GM19467 (cell line): ENCODE data around the gene VPS8.
"Not testable (repeated sequence)": the region's sequence is repeated elsewhere in the genome, so short reads cannot be mapped to it uniquely, and the experiment has no call there.

ENCODE experiments used
- ATAC-seq: cut with Tn5 transposase; IDR thresholded peaks from one replicate; pipeline ENCODE4 v1.9.1; 2021; ENCODE audit warnings: mild to moderate bottlenecking, moderate library complexity; ENCODE audit not compliant: unreplicated experiment

VPS8 gene

DNA sequence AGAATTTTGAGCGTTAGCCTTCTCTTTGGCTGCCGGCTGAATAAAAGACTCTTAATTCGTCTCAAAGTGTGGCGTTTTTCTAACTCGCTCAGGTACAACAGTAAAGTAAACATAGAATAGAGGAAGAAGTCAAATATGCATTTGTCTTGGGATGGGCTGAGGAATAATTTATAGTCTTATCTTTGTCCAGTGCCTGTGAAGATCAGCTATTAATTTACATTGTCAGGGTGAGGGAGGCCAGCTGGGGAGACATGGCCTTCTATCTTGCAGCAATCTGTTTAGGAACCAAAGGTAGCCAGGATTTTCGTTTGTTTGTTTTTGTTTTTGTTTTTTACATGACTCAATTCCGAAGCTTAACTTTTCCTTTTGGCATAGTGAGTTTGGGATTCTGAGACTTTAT lies 100.2 kb downstream of the VPS8 start:
- no peak for ATAC-seq

DNA sequence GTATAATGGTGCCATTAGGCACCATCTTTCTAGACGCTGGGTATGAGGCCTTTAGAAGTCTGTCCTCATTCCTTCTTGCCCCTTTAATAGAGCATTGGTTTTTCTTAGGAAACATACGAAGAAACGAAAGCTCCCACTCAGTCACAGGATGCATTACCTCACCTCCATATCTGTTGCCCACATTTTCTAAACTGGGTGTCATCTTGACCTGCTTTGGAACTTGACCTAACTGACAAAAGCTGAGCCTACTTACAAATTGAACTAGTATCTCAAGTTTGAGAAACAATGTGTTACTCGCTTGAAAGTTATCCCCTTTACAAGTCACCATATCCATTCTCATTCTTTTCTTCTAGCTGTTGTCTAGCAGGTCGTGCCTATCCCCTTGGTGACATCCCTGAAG lies 102.7 kb downstream of the VPS8 start:
- ATAC-seq = no peak

DNA sequence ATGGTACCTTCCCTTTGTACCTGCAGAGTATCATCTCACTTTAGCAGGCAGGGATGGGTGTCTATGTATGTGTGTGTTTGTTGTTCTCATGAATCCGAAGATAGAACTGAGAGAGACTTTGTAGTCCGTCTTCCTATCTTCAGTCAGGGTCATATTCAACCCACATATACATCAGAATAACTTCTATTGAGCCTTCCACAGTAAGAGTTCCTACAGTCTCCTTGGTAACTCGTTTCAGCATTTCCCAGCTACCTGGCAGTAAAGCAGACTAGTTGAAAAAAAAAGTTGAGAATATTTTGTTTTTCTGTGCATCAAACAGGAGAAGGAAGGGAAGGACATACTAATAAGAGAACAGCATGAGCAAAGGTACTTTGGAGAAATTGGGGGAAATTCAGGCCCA lies 106.8 kb downstream of the VPS8 start:
- ATAC-seq = no peak

DNA sequence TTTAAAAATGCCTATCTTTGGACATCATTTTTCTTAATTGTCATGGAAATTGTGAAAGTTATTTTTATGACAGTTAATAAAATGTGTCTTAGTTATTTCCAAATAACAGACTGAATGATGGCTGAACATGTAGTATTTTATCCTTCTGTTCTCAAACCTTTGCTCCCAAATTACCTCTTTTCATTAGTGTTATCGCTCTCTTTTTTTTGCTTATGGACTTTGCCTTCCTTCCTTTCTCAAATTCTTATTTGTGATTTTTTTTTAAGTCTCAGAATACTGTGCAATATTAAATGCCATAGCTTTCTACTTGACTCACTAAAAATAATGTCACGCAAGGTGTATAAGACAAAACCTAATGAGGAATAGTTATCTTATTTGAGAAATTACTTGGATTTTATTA lies 107.7 kb downstream of the VPS8 start:
- no peak for ATAC-seq

DNA sequence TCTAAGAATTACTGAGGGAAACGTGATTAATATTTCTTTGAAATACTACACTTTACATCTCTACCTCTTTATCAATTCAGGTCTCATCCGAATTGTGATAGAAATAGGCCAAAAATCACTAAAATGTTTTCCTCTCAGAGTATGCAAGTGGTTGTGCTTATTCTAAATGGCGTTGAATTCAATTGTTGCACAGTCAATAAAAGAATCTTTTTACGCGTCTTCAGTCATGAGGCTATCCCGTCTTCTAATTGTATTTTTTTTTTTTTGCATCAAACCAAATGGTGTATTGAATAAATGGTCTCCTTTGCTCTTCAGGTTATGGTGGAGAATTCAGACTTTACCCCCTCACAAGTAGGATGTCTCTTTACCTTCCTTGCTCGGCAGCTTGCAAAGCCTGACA lies 112.6 kb downstream of the VPS8 start:
- ATAC-seq = no peak

DNA sequence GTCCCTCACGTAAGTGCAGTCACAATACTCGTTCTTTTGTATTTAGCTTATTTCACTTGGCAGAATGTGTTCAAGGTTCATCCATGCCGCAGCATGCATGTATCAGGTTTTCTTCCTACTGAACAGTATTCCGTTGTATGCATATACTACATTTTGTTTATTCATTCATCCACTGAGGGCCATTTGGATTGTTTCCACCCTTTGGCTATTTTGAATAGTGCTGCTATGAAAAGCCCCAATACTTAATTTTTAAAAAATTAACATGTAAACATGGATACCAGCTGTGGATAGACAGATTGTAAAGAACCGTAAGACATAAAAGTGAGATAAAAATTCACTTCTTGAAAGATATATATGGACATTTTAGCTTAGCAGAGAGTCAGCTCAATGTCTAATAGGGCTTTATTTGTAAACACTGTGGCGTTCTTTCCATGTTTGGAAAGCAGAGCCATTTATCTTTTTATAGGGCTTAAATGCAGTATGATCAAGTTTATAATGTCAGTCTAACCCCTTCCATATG lies 115.9 kb downstream of the VPS8 start:
- ATAC-seq = no peak

DNA sequence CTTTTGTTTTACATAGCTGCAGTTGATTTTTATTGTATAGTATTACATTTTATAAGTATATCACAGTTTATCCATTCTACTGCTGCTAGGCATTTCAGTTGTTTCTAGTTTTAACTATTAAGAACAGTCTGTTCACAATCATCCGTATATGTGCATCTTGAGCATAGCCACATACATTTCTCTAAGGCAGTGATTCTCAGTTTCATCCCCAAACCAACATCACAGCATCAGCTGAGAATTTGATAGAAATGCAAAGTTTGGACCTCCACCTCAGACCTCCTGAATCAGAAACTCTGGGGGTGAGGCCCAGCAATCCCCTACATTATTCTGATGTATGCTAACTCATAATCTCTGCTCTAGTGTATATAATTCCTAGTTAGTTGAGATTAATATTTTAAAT lies 120.8 kb downstream of the VPS8 start:
- ATAC-seq = no peak

DNA sequence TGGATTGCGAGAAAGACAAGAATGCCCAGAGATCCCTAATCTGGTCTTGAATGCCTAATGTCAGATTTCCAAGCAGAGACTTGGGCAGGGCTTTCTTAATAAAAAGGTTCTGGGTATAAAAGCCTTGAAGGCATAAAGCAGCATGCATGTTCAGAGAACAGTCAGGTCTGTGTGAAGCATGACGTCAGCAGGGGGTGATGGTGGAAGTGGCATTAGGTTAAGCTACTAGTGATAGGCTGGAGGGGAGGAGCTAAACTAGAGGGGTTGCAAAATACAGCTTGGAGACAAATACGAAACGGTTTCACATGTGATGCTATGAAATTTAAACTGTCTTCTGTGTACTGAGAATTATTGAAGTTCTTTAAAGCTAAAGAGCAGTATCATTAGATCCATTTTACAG lies 125.6 kb downstream of the VPS8 start:
- ATAC-seq = no peak

DNA sequence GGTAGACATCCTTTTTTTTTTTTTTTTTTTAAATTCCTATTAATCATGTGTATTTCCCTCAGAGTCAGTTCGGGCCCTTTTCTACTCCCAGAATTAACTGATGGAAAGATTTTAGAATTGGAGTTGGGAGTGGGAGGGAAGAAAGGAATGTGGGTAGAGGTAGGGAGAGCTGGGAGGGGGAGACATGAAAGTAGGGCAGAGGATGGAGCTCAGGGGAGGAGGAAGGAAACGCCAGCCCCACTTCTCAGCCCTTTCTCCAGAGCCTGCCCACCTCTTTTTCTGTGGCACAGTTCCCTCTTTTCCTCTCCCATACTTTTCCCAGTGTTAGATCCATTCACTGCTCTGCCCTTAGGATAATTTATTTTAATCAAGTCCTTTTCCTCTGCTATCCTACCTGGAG lies 129.4 kb downstream of the VPS8 start:
- no peak for ATAC-seq

DNA sequence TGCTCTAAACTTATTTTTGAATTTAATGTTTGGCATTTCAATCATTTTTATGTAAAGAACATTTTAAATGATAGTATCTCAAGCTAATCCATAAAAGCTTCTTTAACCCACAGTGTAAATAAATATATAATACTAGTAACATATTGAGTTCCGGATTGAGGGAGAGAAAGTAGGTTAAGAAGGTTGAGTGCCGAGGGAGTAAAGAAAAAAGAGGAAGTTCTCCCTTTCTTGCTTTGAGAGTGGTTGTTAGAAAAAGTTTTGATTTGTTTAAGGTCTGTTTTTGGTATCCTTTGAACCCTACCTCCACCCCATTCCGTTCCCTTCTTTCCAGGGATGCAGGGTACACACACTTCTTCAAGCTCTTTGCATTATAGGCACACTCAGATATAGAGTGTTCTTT lies 130.8 kb downstream of the VPS8 start:
- ATAC-seq = no peak

DNA sequence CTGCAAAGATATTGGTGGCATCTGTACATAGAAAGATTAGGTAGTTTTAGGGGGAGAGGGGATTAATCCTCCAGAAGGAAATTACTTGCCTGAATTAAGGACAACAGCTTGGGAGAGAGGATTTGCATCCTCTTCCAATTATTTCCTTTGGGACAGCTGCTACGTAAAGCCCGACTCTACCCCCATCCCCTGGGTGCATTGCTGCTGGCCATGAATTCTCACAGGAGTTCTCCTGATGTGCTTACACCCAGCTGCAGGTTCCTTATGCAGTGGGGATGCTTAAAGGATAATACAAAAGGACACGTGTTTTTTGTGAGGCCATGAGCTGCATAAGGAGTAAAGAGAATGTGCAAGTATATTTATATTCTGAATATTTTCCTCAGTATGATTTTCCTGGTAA lies 132.3 kb downstream of the VPS8 start:
- ATAC-seq = no peak

DNA sequence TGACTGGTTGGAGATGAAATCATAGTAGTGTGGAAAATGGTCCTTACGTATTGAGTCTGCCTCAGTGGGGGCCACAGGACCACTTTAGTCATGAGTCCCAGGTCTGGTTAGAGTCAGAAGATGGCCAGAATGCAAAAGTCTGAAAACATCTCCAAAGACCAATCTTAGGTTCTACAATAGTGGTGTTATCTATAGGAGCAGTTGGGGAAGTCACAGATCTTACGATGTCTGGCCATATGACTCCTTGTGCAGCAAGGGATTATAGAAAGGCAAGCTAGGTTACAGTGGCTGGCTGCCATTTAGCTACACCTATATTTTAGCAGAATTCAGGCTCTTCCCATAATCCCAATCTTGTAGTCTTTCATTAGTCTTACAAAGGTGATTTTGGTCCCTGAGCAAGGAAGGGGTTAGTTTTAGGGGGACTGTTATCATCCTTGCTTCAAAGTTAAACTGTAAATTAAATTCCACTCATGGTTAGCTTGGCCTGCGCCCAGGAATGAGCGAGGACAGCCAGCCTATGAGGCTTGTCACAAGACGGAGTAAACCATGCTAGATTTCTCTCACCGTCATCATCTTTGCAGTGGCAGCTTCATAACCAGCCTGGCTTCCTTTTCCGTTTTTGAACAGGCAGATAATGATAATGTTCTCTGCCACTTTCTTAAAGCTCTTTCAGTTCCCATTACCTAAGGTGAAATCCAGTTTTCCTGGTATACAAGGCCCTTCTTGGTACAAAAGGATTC lies 134.1 kb downstream of the VPS8 start:
- ATAC-seq = no peak

DNA sequence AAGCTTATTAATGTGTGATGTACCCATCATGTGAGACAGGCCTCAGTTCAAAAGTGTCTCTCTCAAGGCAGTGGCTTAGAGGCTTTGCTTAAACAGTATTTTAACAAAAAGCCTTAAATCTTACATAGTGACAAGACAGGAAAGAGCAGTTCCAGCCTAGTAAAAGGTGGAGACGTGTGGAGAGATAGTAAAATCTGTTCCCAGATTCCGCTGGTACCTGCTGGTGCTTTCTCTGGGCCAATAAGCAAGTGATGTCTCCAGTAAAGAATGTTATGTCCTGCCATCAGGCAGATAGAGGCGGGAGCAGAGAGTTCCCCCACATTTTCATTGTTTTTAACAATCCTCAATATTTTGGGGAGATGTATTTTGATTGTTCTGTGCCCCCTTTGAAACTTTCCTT lies 135.0 kb downstream of the VPS8 start:
- ATAC-seq = no peak

DNA sequence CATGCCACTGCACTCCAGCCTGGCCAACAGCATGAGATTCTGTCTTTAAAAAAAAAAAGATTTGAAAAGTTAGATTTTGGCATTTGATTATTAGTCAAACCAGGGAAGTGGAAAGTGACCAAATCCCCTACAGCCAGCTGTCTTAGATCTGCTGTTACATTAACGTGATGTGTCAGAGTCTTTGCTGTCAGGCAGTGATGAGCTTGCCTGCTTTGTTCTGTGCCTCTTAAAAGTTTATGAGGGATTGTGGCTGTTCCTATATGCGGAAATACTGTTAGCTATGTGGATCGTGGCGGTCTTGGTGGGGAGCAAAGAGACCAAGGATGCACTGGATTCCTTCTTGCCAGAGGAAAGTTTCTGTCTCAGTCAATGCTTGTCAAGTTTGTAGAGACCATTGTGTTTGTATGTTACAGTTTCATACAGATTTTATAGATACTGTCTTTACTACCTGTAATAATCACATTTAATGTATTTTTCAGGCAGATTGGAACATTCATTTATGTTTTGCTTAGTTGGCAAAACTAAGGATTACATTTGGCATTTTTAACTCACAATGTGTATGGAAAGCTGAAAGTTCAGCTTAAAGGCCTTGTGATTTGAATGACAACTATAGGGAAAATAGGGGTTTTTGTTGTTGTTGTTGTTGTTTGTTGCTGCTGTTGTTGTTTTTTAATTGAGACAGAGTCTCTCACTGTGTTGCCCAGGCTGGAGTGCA lies 137.4 kb downstream of the VPS8 start:
- ATAC-seq = no peak

DNA sequence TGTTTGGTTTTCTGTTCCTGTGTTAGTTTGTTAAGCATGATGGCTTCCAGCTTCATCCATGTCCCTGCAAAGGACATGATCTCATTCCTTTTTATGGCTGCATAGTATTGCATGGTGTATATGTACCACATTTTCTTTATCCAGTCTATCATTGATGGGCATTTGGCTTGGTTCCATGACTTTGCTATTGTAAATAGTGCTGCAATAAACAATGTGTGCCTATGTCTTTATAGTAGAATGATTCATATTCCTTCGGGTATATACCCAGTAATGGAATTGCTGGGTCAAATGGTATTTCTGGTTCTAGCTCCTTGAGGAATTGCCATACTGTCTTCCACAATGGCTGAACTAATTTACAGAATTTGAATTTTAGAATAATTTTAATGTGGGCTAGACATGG lies 138.8 kb downstream of the VPS8 start:
- ATAC-seq = not testable (repeated sequence)

DNA sequence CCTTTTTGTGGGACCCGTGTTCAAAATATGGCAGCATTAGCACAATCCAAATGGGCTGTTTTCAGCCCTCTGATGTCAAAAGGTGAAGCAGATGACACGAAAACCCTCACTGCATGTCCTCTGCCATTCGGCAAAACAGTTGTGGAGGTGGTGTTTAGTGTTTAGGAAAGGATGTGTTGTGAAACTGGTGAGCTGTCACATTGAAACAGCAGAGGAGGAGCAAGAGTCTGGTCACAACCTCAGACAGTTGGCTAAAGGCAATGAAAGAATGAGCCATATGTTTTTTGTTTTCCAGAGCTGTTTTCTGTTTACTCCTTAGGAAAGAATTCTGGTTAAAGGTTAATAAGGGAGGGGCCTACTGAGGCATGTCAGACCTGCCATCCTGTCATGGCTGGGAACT lies 140.7 kb downstream of the VPS8 start:
- no peak for ATAC-seq

DNA sequence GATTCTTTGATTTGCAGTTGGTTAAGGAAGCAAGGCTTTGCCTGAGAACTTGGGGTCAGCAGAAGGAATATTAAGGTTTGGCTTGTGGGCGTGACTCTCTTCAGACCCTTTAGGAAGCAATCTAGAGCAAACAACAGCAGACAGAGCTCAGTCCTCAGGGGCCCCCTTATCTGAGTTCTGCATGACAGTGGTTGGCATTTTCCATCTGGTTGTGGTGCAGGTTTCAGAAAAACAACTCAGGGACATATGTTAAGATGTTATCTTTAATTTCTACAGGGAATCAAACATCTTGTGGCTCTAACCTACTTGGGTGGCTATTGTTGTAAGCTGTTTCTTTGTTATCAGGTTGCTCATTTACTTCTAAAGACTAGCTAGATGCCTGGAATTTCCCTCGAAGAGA lies 141.4 kb downstream of the VPS8 start:
- no peak for ATAC-seq

DNA sequence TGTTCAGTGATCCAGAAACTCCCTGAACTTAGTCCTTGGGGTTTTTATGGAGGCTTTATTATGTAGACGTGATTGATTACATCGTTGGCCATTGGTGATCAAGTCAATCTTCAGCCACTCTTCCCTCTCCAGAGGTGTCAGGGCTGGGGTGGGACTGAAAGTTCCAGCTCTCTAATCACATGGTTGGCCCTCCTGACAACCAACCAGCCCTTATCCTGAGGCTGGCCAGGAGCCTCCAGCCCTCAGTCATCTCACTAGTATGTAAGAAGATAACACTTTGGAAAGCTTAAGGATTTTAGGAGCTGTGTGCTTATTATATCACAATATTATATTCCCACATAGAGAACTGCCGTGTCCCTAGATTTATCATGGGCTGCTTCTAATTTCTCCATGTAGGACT lies 142.3 kb downstream of the VPS8 start:
- ATAC-seq = no peak

DNA sequence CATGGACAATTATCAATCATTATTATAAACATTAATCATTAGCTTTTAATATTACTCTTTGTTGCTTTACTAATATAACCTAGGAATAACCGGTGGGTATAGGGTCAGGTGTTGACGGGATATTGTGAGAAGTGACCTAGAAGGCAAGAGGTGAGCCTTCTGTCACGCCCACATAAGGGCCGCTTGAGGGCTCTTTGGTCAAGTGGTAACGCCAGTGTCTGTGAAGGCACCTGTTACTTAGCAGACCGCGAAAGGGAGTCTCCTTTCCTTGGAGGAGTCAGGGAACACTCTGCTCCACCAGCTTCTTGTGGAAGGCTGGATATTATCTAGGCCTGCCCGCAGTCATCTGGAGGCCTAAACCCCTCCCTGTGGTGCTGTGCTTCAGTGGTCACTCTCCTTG lies 142.9 kb downstream of the VPS8 start:
- not testable (repeated sequence) for ATAC-seq

DNA sequence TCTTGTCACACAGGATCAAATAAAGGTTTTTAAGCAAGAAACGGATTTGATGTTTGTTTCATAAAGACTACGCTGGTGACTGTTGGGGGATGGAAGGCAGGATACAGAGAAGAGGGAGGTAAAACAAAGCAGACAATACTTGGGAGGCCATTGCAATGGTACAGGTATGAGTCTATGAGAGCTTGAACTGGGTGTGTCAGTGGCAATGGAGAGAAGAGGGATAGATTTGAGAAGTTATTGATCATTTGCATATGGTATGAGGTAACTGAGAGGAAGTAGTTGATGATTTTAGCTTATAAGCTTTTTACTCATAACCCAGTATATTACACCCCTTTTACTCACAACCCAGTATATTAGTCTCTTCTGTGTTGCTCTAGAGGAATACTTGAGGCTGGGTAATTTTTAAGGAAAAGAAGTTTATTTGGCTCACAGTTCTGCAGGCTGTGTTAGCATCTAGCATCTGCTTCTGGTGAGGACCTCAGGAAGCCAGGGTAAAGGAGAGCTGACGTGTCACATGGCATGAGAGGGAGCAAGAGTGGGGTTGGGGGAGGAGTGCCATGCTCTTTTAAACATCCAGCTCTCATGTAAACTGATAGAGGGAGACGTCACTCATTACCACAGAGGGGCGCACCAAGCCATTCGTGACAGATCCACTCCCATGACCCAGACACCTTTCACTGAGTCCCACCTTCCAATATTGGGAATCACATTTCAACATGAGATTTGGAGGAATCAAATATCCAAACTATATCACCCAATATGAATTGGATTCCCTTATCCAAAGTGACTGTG lies 153.9 kb downstream of the VPS8 start:
- no peak for ATAC-seq

DNA sequence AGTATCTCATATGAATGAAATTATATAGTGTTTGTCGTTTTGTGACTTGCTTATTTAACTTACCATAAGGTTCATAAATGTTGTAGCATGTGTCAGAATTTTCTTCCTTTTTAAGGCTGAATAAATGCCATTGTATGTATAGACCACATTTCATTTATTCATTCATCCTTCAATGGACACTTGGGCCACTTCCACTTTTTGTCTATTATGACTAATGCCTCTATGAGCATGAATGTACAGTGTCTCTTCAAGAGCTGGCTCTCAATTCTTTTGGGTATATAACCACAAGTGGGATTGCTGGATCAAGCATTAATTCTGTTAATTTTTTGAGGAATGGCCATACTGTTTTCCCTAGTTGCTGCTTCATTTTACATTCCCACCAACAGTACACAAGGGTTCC lies 156.1 kb downstream of the VPS8 start:
- no peak for ATAC-seq

DNA sequence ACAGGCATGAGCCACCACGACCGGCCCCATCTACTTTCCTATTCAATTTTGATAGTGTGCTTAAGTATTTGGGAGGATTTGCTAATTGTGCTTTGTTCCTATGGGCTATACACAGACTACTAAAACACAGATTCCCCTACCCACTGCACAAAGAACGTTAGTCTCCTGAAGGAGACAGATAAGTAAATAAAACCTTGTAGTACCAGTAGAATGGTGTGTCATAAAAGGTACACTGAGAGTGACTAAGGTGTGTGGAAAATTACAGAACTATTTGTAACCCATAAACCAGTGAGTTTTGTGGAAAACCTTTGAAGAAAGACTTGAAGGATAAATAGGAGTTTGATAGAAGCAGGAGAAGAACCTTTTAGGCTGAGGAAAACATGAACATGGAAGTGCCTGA lies 158.2 kb downstream of the VPS8 start:
- no peak for ATAC-seq
